HEK293 (cell line): Measurements from ENCODE around the gene LARP1.
"Not testable (repeated sequence)": the region's sequence is repeated elsewhere in the genome, so short reads cannot be mapped to it uniquely, and the experiment has no call there.

Source experiments
- KLF16 ChIP-seq: fragments of 450-650 bp; formaldehyde crosslinking; IDR thresholded peaks from 2 replicates; pipeline ENCODE4 v1.5.1; 2017; ENCODE audit warnings: missing biosample characterization, missing genetic modification characterization
- YY1 ChIP-seq: fragments of 450-650 bp; formaldehyde crosslinking; IDR thresholded peaks from 2 replicates; pipeline ENCODE4 v1.5.1; 2018; ENCODE audit warnings: missing biosample characterization, missing genetic modification characterization
- ZNF335 ChIP-seq: fragments of 450-650 bp; formaldehyde crosslinking; conservative IDR thresholded peaks from 2 replicates; pipeline ENCODE4 v1.5.1; 2016; ENCODE audit warnings: missing biosample characterization, missing genetic modification characterization
- ZNF558 ChIP-seq: fragments of 450-650 bp; formaldehyde crosslinking; IDR thresholded peaks from 2 replicates; pipeline ENCODE4 v1.5.1; 2016; ENCODE audit warnings: missing biosample characterization, missing genetic modification characterization
- TF ChIP-seq, protein P1 (sequence below): fragments of 450-650 bp; formaldehyde crosslinking; IDR thresholded peaks from 2 replicates; pipeline ENCODE4 v1.5.1; 2016; ENCODE audit warnings: missing biosample characterization, missing genetic modification characterization
- TF ChIP-seq, protein P2 (sequence below): fragments of 450-650 bp; IDR thresholded peaks from 2 replicates; pipeline ENCODE4 v1.5.1; 2018; ENCODE audit warnings: missing biosample characterization, mild to moderate bottlenecking, missing genetic modification characterization

DNA sequence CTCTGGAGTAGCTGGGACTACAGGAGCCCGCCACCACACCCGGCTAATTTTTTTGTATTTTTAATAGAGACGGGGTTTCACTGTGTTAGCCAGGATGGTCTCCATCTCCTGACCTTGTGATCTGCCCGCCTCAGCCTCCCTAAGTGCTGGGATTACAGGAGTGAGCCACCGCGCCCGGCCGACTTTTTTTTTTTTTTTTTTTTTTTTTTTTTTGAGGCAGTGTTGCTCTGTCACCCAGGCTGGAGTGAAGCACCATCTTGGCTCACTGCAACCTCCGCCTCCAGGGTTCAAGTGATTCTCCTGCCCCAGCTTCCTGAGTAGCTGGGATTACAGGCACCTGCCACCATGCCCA lies 80.5 kb downstream of the LARP1 start:
- TF ChIP-seq, protein P1, sequence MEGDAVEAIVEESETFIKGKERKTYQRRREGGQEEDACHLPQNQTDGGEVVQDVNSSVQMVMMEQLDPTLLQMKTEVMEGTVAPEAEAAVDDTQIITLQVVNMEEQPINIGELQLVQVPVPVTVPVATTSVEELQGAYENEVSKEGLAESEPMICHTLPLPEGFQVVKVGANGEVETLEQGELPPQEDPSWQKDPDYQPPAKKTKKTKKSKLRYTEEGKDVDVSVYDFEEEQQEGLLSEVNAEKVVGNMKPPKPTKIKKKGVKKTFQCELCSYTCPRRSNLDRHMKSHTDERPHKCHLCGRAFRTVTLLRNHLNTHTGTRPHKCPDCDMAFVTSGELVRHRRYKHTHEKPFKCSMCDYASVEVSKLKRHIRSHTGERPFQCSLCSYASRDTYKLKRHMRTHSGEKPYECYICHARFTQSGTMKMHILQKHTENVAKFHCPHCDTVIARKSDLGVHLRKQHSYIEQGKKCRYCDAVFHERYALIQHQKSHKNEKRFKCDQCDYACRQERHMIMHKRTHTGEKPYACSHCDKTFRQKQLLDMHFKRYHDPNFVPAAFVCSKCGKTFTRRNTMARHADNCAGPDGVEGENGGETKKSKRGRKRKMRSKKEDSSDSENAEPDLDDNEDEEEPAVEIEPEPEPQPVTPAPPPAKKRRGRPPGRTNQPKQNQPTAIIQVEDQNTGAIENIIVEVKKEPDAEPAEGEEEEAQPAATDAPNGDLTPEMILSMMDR = not testable (repeated sequence)
- TF ChIP-seq ZNF335, YY1, KLF16, ZNF558 (tag by site-specific recombination): not testable (repeated sequence)
- TF ChIP-seq, protein P2, sequence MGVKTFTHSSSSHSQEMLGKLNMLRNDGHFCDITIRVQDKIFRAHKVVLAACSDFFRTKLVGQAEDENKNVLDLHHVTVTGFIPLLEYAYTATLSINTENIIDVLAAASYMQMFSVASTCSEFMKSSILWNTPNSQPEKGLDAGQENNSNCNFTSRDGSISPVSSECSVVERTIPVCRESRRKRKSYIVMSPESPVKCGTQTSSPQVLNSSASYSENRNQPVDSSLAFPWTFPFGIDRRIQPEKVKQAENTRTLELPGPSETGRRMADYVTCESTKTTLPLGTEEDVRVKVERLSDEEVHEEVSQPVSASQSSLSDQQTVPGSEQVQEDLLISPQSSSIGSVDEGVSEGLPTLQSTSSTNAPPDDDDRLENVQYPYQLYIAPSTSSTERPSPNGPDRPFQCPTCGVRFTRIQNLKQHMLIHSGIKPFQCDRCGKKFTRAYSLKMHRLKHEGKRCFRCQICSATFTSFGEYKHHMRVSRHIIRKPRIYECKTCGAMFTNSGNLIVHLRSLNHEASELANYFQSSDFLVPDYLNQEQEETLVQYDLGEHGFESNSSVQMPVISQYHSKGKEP (tag by site-specific recombination) = not testable (repeated sequence)
